ENCODE data around the gene TAF15.

DNA sequence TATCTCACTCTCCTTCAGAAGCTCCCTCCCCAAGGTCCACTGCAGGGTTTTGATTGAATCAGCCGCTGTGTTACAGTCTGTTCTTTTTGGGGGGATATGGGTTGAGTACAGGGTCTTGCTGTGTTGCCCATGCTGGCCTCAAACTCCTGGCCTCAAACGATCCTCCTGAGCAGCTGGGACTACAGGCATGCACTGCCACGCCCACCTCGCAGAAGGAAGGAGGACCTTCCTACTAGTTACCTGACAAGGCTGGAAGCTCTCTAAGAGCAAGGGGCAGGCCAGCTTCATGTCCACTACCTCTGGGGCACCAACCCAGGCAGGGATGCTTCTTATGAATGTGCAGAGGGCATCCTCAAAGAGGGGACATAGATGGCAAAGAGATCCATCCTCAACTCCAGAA lies 11.9 kb upstream of the TAF15 start:
- TF ChIP-seq, protein P1, sequence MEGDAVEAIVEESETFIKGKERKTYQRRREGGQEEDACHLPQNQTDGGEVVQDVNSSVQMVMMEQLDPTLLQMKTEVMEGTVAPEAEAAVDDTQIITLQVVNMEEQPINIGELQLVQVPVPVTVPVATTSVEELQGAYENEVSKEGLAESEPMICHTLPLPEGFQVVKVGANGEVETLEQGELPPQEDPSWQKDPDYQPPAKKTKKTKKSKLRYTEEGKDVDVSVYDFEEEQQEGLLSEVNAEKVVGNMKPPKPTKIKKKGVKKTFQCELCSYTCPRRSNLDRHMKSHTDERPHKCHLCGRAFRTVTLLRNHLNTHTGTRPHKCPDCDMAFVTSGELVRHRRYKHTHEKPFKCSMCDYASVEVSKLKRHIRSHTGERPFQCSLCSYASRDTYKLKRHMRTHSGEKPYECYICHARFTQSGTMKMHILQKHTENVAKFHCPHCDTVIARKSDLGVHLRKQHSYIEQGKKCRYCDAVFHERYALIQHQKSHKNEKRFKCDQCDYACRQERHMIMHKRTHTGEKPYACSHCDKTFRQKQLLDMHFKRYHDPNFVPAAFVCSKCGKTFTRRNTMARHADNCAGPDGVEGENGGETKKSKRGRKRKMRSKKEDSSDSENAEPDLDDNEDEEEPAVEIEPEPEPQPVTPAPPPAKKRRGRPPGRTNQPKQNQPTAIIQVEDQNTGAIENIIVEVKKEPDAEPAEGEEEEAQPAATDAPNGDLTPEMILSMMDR (conservative IDR thresholded peaks at IDR 0.05; ENCODE audit: low read depth, low read length), result no peak
- TF ChIP-seq POLR2A (IDR thresholded peaks at IDR 0.05; ENCODE audit: low read depth, low read length), result no peak
- no peak for TF ChIP-seq CEBPB (IDR thresholded peaks at IDR 0.05; ENCODE audit: low read depth, low read length)
- TF ChIP-seq RFX5 (IDR thresholded peaks at IDR 0.05; ENCODE audit: low read depth, low read length), result no peak
- no peak for TF ChIP-seq SMC3 (IDR thresholded peaks at IDR 0.05; ENCODE audit: low read depth, low read length)
- TF ChIP-seq MAFK (IDR thresholded peaks at IDR 0.05; ENCODE audit: low read depth, low read length), result no peak
- TF ChIP-seq CHD1 (IDR thresholded peaks at IDR 0.05; ENCODE audit: low read depth, low read length), result no peak
- TF ChIP-seq, protein P2, sequence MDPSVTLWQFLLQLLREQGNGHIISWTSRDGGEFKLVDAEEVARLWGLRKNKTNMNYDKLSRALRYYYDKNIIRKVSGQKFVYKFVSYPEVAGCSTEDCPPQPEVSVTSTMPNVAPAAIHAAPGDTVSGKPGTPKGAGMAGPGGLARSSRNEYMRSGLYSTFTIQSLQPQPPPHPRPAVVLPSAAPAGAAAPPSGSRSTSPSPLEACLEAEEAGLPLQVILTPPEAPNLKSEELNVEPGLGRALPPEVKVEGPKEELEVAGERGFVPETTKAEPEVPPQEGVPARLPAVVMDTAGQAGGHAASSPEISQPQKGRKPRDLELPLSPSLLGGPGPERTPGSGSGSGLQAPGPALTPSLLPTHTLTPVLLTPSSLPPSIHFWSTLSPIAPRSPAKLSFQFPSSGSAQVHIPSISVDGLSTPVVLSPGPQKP (IDR thresholded peaks at IDR 0.05; ENCODE audit: borderline replicate concordance, low read depth, low read length), result no peak
- TF ChIP-seq RAD21 (IDR thresholded peaks at IDR 0.05; ENCODE audit: low read length), result no peak
- TF ChIP-seq NFE2L2 (IDR thresholded peaks at IDR 0.05; ENCODE audit: low read depth, low read length), result no peak
- no peak for TF ChIP-seq MXI1 (IDR thresholded peaks at IDR 0.05; ENCODE audit: borderline replicate concordance, low read depth, low read length)
- TF ChIP-seq, protein P3, sequence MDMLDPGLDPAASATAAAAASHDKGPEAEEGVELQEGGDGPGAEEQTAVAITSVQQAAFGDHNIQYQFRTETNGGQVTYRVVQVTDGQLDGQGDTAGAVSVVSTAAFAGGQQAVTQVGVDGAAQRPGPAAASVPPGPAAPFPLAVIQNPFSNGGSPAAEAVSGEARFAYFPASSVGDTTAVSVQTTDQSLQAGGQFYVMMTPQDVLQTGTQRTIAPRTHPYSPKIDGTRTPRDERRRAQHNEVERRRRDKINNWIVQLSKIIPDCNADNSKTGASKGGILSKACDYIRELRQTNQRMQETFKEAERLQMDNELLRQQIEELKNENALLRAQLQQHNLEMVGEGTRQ (IDR thresholded peaks at IDR 0.05; ENCODE audit: low read depth, low read length), result no peak
- TF ChIP-seq MAZ (IDR thresholded peaks at IDR 0.05; ENCODE audit: borderline replicate concordance, low read depth, low read length), result no peak

All from IMR-90 (cell line).